ENCODE data around the gene WDFY4. TPM values are rescaled to one million over a fixed set of nuclear protein-coding genes. Genes with fewer than 3 reads are reported as not detected.

Gene WDFY4
- total and polyA plus RNA-seq, 2 donors (not counting 3 experiments of a cell fraction or from before 2014, with no cell fraction given): 10.1 to 10.2 TPM

DNA sequence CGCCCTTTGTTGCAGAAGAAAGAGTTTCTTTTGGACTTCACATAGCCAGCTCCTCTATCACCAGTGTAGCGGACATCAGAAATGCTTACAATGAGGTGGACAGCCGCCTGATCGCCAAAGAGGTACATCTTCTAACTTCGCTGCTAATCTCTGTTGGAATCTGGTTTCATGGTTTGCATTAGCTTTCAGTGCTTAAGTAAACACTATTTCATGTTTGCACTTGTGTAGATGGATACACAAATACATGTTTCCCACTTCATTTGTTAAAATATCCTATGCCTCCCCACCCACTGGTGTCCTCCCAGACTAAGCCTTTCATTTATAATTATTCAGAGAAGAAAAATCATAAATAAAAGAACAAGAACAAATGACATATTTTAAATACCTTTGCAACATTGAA is 103.9 kb downstream of the WDFY4 start:
- FAIRE-seq: no peak
- H3K79me2 ChIP-seq (ENCODE audit: control insufficient read depth, insufficient read depth, low read length): no peaks in the 10 kb centered on the region
- no peak for DNase-seq (ENCODE audit: low read depth, low spot score)
- H3K9ac ChIP-seq (replicated peaks; ENCODE audit: extremely low read depth, insufficient read depth, low read length): no peak overlapping the region
- BruUV-seq (replicated peaks): no TSS peak
- H3K9me1 ChIP-seq (replicated peaks; ENCODE audit: control insufficient read depth, extremely low read depth, insufficient read depth, low read length): no peaks in the 10 kb centered on the region
- H3K4me2 ChIP-seq (ENCODE audit: insufficient read depth, low read length): no peak overlapping the region
- no peaks in the 10 kb centered on the region for H3K9me3 ChIP-seq (replicated peaks; ENCODE audit: control insufficient read depth, insufficient read depth, low read length)
- ChIA-PET CTCF (no interaction called here), POLR2A (no interaction called here)
- H3K4me3 ChIP-seq (replicated peaks in 1 of 3; ENCODE audit: insufficient read depth in 1 of 3, low read depth in 1 of 3, low read length in 3 of 3): no peak overlapping the region
- no peak overlapping the region for H3K27ac ChIP-seq (ENCODE audit: insufficient read depth, low read depth, low read length)
- TF ChIP-seq MYC (IDR thresholded peaks at IDR 0.05; ENCODE audit: low read depth, low read length) (no peak), POLR2AphosphoS5 (IDR thresholded peaks at IDR 0.05; ENCODE audit: insufficient read depth, low read depth, low read length) (no peak), JUN (IDR thresholded peaks at IDR 0.05; ENCODE audit: borderline replicate concordance, insufficient read depth, insufficient read length, low read depth) (no peak)
- TF ChIP-seq, protein P1, sequence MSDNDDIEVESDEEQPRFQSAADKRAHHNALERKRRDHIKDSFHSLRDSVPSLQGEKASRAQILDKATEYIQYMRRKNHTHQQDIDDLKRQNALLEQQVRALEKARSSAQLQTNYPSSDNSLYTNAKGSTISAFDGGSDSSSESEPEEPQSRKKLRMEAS (IDR thresholded peaks at IDR 0.05; ENCODE audit: insufficient read depth, insufficient read length): no peak
- TF ChIP-seq, protein P2, sequence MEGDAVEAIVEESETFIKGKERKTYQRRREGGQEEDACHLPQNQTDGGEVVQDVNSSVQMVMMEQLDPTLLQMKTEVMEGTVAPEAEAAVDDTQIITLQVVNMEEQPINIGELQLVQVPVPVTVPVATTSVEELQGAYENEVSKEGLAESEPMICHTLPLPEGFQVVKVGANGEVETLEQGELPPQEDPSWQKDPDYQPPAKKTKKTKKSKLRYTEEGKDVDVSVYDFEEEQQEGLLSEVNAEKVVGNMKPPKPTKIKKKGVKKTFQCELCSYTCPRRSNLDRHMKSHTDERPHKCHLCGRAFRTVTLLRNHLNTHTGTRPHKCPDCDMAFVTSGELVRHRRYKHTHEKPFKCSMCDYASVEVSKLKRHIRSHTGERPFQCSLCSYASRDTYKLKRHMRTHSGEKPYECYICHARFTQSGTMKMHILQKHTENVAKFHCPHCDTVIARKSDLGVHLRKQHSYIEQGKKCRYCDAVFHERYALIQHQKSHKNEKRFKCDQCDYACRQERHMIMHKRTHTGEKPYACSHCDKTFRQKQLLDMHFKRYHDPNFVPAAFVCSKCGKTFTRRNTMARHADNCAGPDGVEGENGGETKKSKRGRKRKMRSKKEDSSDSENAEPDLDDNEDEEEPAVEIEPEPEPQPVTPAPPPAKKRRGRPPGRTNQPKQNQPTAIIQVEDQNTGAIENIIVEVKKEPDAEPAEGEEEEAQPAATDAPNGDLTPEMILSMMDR (IDR thresholded peaks at IDR 0.05; ENCODE audit: extremely low read depth in 1 of 2, insufficient read depth in 1 of 2, low read depth in 1 of 2, low read length in 2 of 2): no peak
- H3K36me3 ChIP-seq (ENCODE audit: control insufficient read depth in 2 of 2, extremely low read depth in 1 of 2, insufficient read depth in 2 of 2, low read length in 2 of 2): no peaks in the 10 kb centered on the region
- H3K27me3 ChIP-seq (ENCODE audit: control insufficient read depth in 2 of 2, insufficient read depth in 2 of 2, low read length in 2 of 2): peaks cover 0 to 2% of the 10 kb centered on the region in 2 experiments
- H2AFZ ChIP-seq (ENCODE audit: low read depth, low read length): no peak overlapping the region
- H4K20me1 ChIP-seq (replicated peaks; ENCODE audit: control insufficient read depth, extremely low read depth, insufficient read depth, low read length): no peaks in the 10 kb centered on the region
- intact Hi-C loops (cut with micrococcal nuclease) (no loop called here), dilution Hi-C loops (cut with MboI; ENCODE audit: extremely low pct_ligation_motif_present, low sequenced_read_pairs) (no loop called here)
- H3K4me1 ChIP-seq (ENCODE audit: control insufficient read depth, extremely low read depth, insufficient read depth, low read length): no peaks in the 10 kb centered on the region
